ENCODE results near the gene RIPK4. TPM values are rescaled to one million over a fixed set of nuclear protein-coding genes. Genes with fewer than 3 reads are reported as not detected.

The RIPK4 gene
- total RNA-seq, 2 experiments from 2014 or later: not detected

GRCh38 chr21:41740604-41741252 is 26.1 kb downstream of the RIPK4 start:
- no peak overlapping the region for H3K27ac Mint-ChIP-seq
- no peaks in the 10 kb centered on the region for H3K9me3 Mint-ChIP-seq (ENCODE audit: low read depth)
- H3K4me3 Mint-ChIP-seq: no peak overlapping the region
- ATAC-seq: no peak
- H3K4me1 Mint-ChIP-seq: no peaks in the 10 kb centered on the region
- H3K27me3 Mint-ChIP-seq: no peaks in the 10 kb centered on the region
- H3K36me3 Mint-ChIP-seq: no peaks in the 10 kb centered on the region
- DNase-seq: no peak
- CTCF ChIA-PET: interaction anchor here (1.2 kb wide), 1 partner anchor 14 kb away, joined by 3 read pairs; no protein-coding TSS in a partner anchor

- ATAC-seq (no peak), DNase-seq (no peak)
- no peaks in the 10 kb centered on the region for H3K4me1 Mint-ChIP-seq
- CTCF ChIA-PET: interaction anchor here (0.7 to 1.2 kb wide), 2 partner anchors 15 to 376 kb away, joined by 3 read pairs; no protein-coding TSS in a partner anchor
- no peaks in the 10 kb centered on the region for H3K27me3 Mint-ChIP-seq
- H3K9me3 Mint-ChIP-seq (ENCODE audit: low read depth): no peaks in the 10 kb centered on the region
- no peaks in the 10 kb centered on the region for H3K36me3 Mint-ChIP-seq
- no peak overlapping the region for H3K4me3 Mint-ChIP-seq
- no peak overlapping the region for H3K27ac Mint-ChIP-seq
Observed at GRCh38 chr21:41739936-41740335, 26.9 kb downstream of the RIPK4 start.

- Mint-ChIP-seq H3K4me1 (no peaks in the 10 kb centered on the region), H3K9me3 (ENCODE audit: low read depth) (no peaks in the 10 kb centered on the region), H3K27ac (no peak overlapping the region), H3K36me3 (no peaks in the 10 kb centered on the region), H3K27me3 (no peaks in the 10 kb centered on the region), H3K4me3 (no peak overlapping the region)
- no peak for ATAC-seq
- DNase-seq: no peak
- CTCF ChIA-PET: no interaction called here
Observed at GRCh38 chr21:41739011-41739410, 27.8 kb downstream of the RIPK4 start.

GRCh38 chr21:41737651-41738324 is 29.1 kb downstream of the RIPK4 start:
- CTCF ChIA-PET: no interaction called here
- ATAC-seq (no peak), DNase-seq (no peak)
- H3K27ac Mint-ChIP-seq: no peak overlapping the region
- H3K27me3 Mint-ChIP-seq: peaks cover 2% of the 10 kb centered on the region
- no peaks in the 10 kb centered on the region for H3K36me3 Mint-ChIP-seq
- H3K9me3 Mint-ChIP-seq (ENCODE audit: low read depth): no peaks in the 10 kb centered on the region
- H3K4me3 Mint-ChIP-seq: no peak overlapping the region
- H3K4me1 Mint-ChIP-seq: no peaks in the 10 kb centered on the region

- H3K27me3 Mint-ChIP-seq: peaks cover 14% of the 10 kb centered on the region
- CTCF ChIA-PET: no interaction called here
- no peaks in the 10 kb centered on the region for H3K36me3 Mint-ChIP-seq
Observed at GRCh38 chr21:41736423-41736822, 30.4 kb downstream of the RIPK4 start.

GRCh38 chr21:41733951-41734689 is 32.7 kb downstream of the RIPK4 start:
- ATAC-seq (no peak), DNase-seq (no peak)
- Mint-ChIP-seq H3K36me3 (no peaks in the 10 kb centered on the region), H3K27ac (no peak overlapping the region), H3K4me1 (no peaks in the 10 kb centered on the region), H3K4me3 (no peak overlapping the region), H3K27me3 (peaks cover 24% of the 10 kb centered on the region), H3K9me3 (ENCODE audit: low read depth) (no peaks in the 10 kb centered on the region)
- CTCF ChIA-PET: no interaction called here

More at GRCh38 chr21:41736423-41736822, 30.4 kb downstream of the RIPK4 start:
- ATAC-seq (no peak), DNase-seq (no peak)
- H3K27ac Mint-ChIP-seq: no peak overlapping the region
- no peaks in the 10 kb centered on the region for H3K4me1 Mint-ChIP-seq
- no peaks in the 10 kb centered on the region for H3K9me3 Mint-ChIP-seq (ENCODE audit: low read depth)
- H3K4me3 Mint-ChIP-seq: no peak overlapping the region

GRCh38 chr21:41731081-41731480 is 35.8 kb downstream of the RIPK4 start:
- Mint-ChIP-seq H3K9me3 (ENCODE audit: low read depth) (no peaks in the 10 kb centered on the region), H3K36me3 (no peaks in the 10 kb centered on the region), H3K27me3 (peaks cover 44% of the 10 kb centered on the region), H3K4me3 (no peak overlapping the region), H3K4me1 (no peaks in the 10 kb centered on the region), H3K27ac (no peak overlapping the region)
- ATAC-seq: no peak
- no peak for DNase-seq
- CTCF ChIA-PET: no interaction called here

- CTCF ChIA-PET: no interaction called here
- no peak overlapping the region for H3K27ac Mint-ChIP-seq
- no peaks in the 10 kb centered on the region for H3K36me3 Mint-ChIP-seq
- ATAC-seq: no peak
- peaks cover 51% of the 10 kb centered on the region for H3K27me3 Mint-ChIP-seq
- H3K4me3 Mint-ChIP-seq: no peak overlapping the region
- DNase-seq: no peak
- H3K4me1 Mint-ChIP-seq: no peaks in the 10 kb centered on the region
- H3K9me3 Mint-ChIP-seq (ENCODE audit: low read depth): no peaks in the 10 kb centered on the region
Observed at GRCh38 chr21:41730367-41730765, 36.5 kb downstream of the RIPK4 start.

- Mint-ChIP-seq H3K4me3 (no peak overlapping the region), H3K27ac (no peak overlapping the region), H3K36me3 (no peaks in the 10 kb centered on the region), H3K27me3 (peaks cover 53% of the 10 kb centered on the region), H3K4me1 (no peaks in the 10 kb centered on the region), H3K9me3 (ENCODE audit: low read depth) (no peaks in the 10 kb centered on the region)
- DNase-seq: no peak
- no peak for ATAC-seq
- CTCF ChIA-PET: no interaction called here
Observed at GRCh38 chr21:41729701-41730366, 37.0 kb downstream of the RIPK4 start.

- ATAC-seq: no peak
- H3K9me3 Mint-ChIP-seq (ENCODE audit: low read depth): no peaks in the 10 kb centered on the region
- peaks cover 59% of the 10 kb centered on the region for H3K27me3 Mint-ChIP-seq
Observed at GRCh38 chr21:41727784-41728763, 38.8 kb downstream of the RIPK4 start.

GRCh38 chr21:41726970-41727783 is 39.7 kb downstream of the RIPK4 start:
- peaks cover 53% of the 10 kb centered on the region for H3K27me3 Mint-ChIP-seq
- H3K36me3 Mint-ChIP-seq: no peaks in the 10 kb centered on the region
- DNase-seq (no peak), ATAC-seq (no peak)
- CTCF ChIA-PET: no interaction called here
- no peak overlapping the region for H3K4me3 Mint-ChIP-seq
- no peak overlapping the region for H3K27ac Mint-ChIP-seq
- H3K9me3 Mint-ChIP-seq (ENCODE audit: low read depth): no peaks in the 10 kb centered on the region
- no peaks in the 10 kb centered on the region for H3K4me1 Mint-ChIP-seq

More at GRCh38 chr21:41727784-41728763, 38.8 kb downstream of the RIPK4 start:
- CTCF ChIA-PET: no interaction called here
- Mint-ChIP-seq H3K36me3 (no peaks in the 10 kb centered on the region), H3K4me1 (no peaks in the 10 kb centered on the region), H3K27ac (no peak overlapping the region), H3K4me3 (no peak overlapping the region)
- DNase-seq: no peak

- Mint-ChIP-seq H3K4me3 (no peak overlapping the region), H3K36me3 (no peaks in the 10 kb centered on the region), H3K4me1 (no peaks in the 10 kb centered on the region), H3K9me3 (ENCODE audit: low read depth) (no peaks in the 10 kb centered on the region), H3K27ac (no peak overlapping the region), H3K27me3 (peaks cover 48% of the 10 kb centered on the region)
- CTCF ChIA-PET: no interaction called here
- ATAC-seq (no peak), DNase-seq (no peak)
Observed at GRCh38 chr21:41726630-41726969, 40.3 kb downstream of the RIPK4 start.
